ENCODE measurements around the gene ARAP1.

ARAP1 gene

GRCh38 chr11:72740562-72741428 lies 11.4 kb downstream of the ARAP1 start:
- peaks cover 5 to 17% of the 10 kb centered on the region in 2 experiments for H3K36me3 ChIP-seq (ENCODE audit: control insufficient read depth in 1 of 2, insufficient read depth in 2 of 2, low read depth in 1 of 2, low read length in 2 of 2)
- 56% methylated on average over 7 of the region's 10 CpGs for WGBS
- no peak for DNase-seq

GRCh38 chr11:72740060-72740424 lies 12.2 kb downstream of the ARAP1 start:
- WGBS, result 97% methylated on average over 2 of the region's 2 CpGs
- H4K8ac ChIP-seq (ENCODE audit: low read length), result peak overlapping the region; percentile 70

More at GRCh38 chr11:72740562-72741428, 11.4 kb downstream of the ARAP1 start:
- Histone ChIP-seq H2BK15ac (ENCODE audit: low read depth, poor library complexity, severe bottlenecking) (peak overlapping the region; percentile 75), H3K4ac (ENCODE audit: low read depth in 1 of 2, low read length in 2 of 2) (peak overlapping the region; percentile 84 to 88), H4K91ac (ENCODE audit: low read length) (peak overlapping the region; percentile 95), H3K4me1 (ENCODE audit: control insufficient read depth, insufficient read depth, low read depth, low read length) (peaks cover 42% of the 10 kb centered on the region), H3K18ac (ENCODE audit: low read depth in 1 of 2, low read length in 2 of 2) (peak overlapping the region; percentile 87 to 96), H3K14ac (ENCODE audit: low read length in 2 of 2) (peak overlapping the region in 1 of 2 experiments; percentile 92), H2BK5ac (ENCODE audit: low read depth, low read length, poor library complexity, severe bottlenecking) (no peak overlapping the region), H3K27me3 (ENCODE audit: control insufficient read depth in 1 of 2, insufficient read depth in 1 of 2, low read length in 2 of 2) (no peaks in the 10 kb centered on the region), H3K9ac (ENCODE audit: low read length) (peak overlapping the region; percentile 30), H2BK12ac (ENCODE audit: low read length in 2 of 2) (peak overlapping the region; percentile 93), H2AFZ (ENCODE audit: low read depth, low read length) (peak overlapping the region; percentile 1), H3K79me1 (replicated peaks; ENCODE audit: low read length, poor library complexity, severe bottlenecking) (peaks cover 58% of the 10 kb centered on the region), H2BK120ac (ENCODE audit: low read depth, low read length) (peak overlapping the region; percentile 85), H3K23ac (ENCODE audit: low read length in 2 of 2) (peak overlapping the region in 1 of 2 experiments; percentile 79), H3K4me2 (ENCODE audit: low read length, poor library complexity, severe bottlenecking) (no peak overlapping the region), H3K4me3 (ENCODE audit: insufficient read depth in 1 of 2, low read depth in 1 of 2, low read length in 2 of 2) (no peak overlapping the region), H3K9me3 (ENCODE audit: control insufficient read depth, low read length) (no peaks in the 10 kb centered on the region), H4K8ac (ENCODE audit: low read length) (peak overlapping the region; percentile 97), H3K27ac (ENCODE audit: low read length, poor library complexity, severe bottlenecking) (no peak overlapping the region), H2AK5ac (ENCODE audit: low read length, severe bottlenecking) (peak overlapping the region; percentile 42)

GRCh38 chr11:72739240-72740059 lies 12.8 kb downstream of the ARAP1 start:
- Histone ChIP-seq H3K36me3 (ENCODE audit: control insufficient read depth in 1 of 2, insufficient read depth in 2 of 2, low read depth in 1 of 2, low read length in 2 of 2) (peaks cover 5 to 15% of the 10 kb centered on the region in 2 experiments), H3K4me2 (ENCODE audit: low read length, poor library complexity, severe bottlenecking) (no peak overlapping the region), H2AFZ (ENCODE audit: low read depth, low read length) (no peak overlapping the region), H3K27me3 (ENCODE audit: control insufficient read depth in 1 of 2, insufficient read depth in 1 of 2, low read length in 2 of 2) (no peaks in the 10 kb centered on the region), H3K4ac (ENCODE audit: low read depth in 1 of 2, low read length in 2 of 2) (peak overlapping the region; percentile 33 to 89), H2BK120ac (ENCODE audit: low read depth, low read length) (peak overlapping the region; percentile 77), H3K23ac (ENCODE audit: low read length in 2 of 2) (peak overlapping the region in 1 of 2 experiments; percentile 47), H2BK12ac (ENCODE audit: low read length in 2 of 2) (peak overlapping the region; percentile 13 to 23), H3K18ac (ENCODE audit: low read depth in 1 of 2, low read length in 2 of 2) (peak overlapping the region; percentile 72 to 93), H3K4me1 (ENCODE audit: control insufficient read depth, insufficient read depth, low read depth, low read length) (peaks cover 45% of the 10 kb centered on the region), H3K79me1 (replicated peaks; ENCODE audit: low read length, poor library complexity, severe bottlenecking) (peaks cover 50% of the 10 kb centered on the region), H3K27ac (ENCODE audit: low read length, poor library complexity, severe bottlenecking) (no peak overlapping the region), H2BK15ac (ENCODE audit: low read depth, poor library complexity, severe bottlenecking) (peak overlapping the region; percentile 97), H2BK5ac (ENCODE audit: low read depth, low read length, poor library complexity, severe bottlenecking) (no peak overlapping the region), H3K9me3 (ENCODE audit: control insufficient read depth, low read length) (no peaks in the 10 kb centered on the region), H3K9ac (ENCODE audit: low read length) (peak overlapping the region; percentile 64), H2AK5ac (ENCODE audit: low read length, severe bottlenecking) (no peak overlapping the region), H3K4me3 (ENCODE audit: insufficient read depth in 1 of 2, low read depth in 1 of 2, low read length in 2 of 2) (no peak overlapping the region), H4K8ac (ENCODE audit: low read length) (peak overlapping the region; percentile 86), H4K91ac (ENCODE audit: low read length) (peak overlapping the region; percentile 87), H3K14ac (ENCODE audit: low read length in 2 of 2) (peak overlapping the region in 1 of 2 experiments; percentile 15)
- WGBS, result 86% methylated on average over 8 of the region's 10 CpGs
- DNase-seq, result no peak

More at GRCh38 chr11:72740060-72740424, 12.2 kb downstream of the ARAP1 start:
- H3K27ac ChIP-seq (ENCODE audit: low read length, poor library complexity, severe bottlenecking), result no peak overlapping the region
- peaks cover 54% of the 10 kb centered on the region for H3K79me1 ChIP-seq (replicated peaks; ENCODE audit: low read length, poor library complexity, severe bottlenecking)
- no peak overlapping the region for H3K9ac ChIP-seq (ENCODE audit: low read length)
- H3K36me3 ChIP-seq (ENCODE audit: control insufficient read depth in 1 of 2, insufficient read depth in 2 of 2, low read depth in 1 of 2, low read length in 2 of 2), result peaks cover 5 to 15% of the 10 kb centered on the region in 2 experiments
- no peaks in the 10 kb centered on the region for H3K9me3 ChIP-seq (ENCODE audit: control insufficient read depth, low read length)
- peaks cover 45% of the 10 kb centered on the region for H3K4me1 ChIP-seq (ENCODE audit: control insufficient read depth, insufficient read depth, low read depth, low read length)
- H3K4me2 ChIP-seq (ENCODE audit: low read length, poor library complexity, severe bottlenecking), result no peak overlapping the region
- no peak overlapping the region for H3K4me3 ChIP-seq (ENCODE audit: insufficient read depth in 1 of 2, low read depth in 1 of 2, low read length in 2 of 2)
- no peaks in the 10 kb centered on the region for H3K27me3 ChIP-seq (ENCODE audit: control insufficient read depth in 1 of 2, insufficient read depth in 1 of 2, low read length in 2 of 2)
- H2BK12ac ChIP-seq (ENCODE audit: low read length in 2 of 2), result peak overlapping the region; percentile 7 to 69
- no peak overlapping the region for H3K14ac ChIP-seq (ENCODE audit: low read length in 2 of 2)
- H3K4ac ChIP-seq (ENCODE audit: low read depth in 1 of 2, low read length in 2 of 2), result no peak overlapping the region
- no peak overlapping the region for H2AFZ ChIP-seq (ENCODE audit: low read depth, low read length)
- H3K23ac ChIP-seq (ENCODE audit: low read length in 2 of 2), result no peak overlapping the region
- no peak overlapping the region for H2AK5ac ChIP-seq (ENCODE audit: low read length, severe bottlenecking)
- peak overlapping the region; percentile 24 for H2BK120ac ChIP-seq (ENCODE audit: low read depth, low read length)
- peak overlapping the region; percentile 87 for H4K91ac ChIP-seq (ENCODE audit: low read length)
- DNase-seq, result peak; percentile 55
- peak overlapping the region; percentile 23 to 55 for H3K18ac ChIP-seq (ENCODE audit: low read depth in 1 of 2, low read length in 2 of 2)
- no peak overlapping the region for H2BK5ac ChIP-seq (ENCODE audit: low read depth, low read length, poor library complexity, severe bottlenecking)
- peak overlapping the region; percentile 82 for H2BK15ac ChIP-seq (ENCODE audit: low read depth, poor library complexity, severe bottlenecking)

All from mesenchymal stem cell (in vitro differentiated cells and primary cell).